Measurements from ENCODE around the gene ANKRD33B.
"Not testable (repeated sequence)": the region's sequence is repeated elsewhere in the genome, so short reads cannot be mapped to it uniquely, and the experiment has no call there.

The ANKRD33B gene

GRCh38 chr5:10563945-10564837, at the start of gene ANKRD33B:
TSS of gene ANKRD33B (plus strand) at chr5:10564070. CDS start at chr5:10564468, 398 bp downstream.
- H3K4me3 ChIP-seq (ENCODE audit: low read depth, low read length): peak within 1 kb of the TSS; percentile 75

DNA sequence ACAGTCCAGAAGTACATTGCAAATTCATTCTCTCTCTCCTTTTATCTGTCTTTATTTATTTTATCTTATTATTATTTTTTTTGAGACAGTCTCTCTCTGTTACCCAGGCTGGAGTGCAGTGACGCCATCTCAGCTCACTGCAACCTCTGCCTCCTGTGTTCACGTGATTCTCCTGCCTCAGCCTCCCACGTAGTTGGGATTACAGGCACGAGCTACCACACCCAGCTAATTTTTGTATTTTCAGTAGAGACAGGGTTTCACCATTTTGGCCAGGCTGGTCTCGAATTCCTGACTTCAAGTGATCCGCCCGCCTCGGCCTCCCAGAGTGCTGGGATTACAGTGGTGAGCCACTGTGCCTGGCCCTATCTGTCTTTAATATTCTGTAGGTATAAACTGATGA, 49.3 kb upstream of the ANKRD33B start:
- not testable (repeated sequence) for H3K4me3 ChIP-seq (ENCODE audit: low read depth, low read length)

DNA sequence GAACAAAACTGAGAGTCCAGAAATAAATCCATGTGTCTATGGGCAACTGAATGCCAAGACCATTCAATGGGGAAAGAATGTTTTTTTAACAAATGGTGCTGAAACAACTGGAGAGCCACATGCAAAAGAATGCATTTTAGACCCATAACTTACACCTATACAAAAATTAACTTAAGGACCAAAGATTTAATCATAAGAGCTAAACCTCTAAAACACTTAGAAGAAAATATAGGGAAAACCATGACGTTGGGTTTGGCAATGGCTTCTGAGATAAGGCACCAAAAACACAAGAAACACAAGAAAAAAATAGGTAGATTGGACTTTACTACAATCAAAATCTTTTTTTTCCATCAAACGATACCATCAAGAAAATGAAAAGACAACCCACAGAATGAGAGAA, 48.4 kb upstream of the ANKRD33B start:
- no peak overlapping the region for H3K4me3 ChIP-seq (ENCODE audit: low read depth, low read length)

- no peak overlapping the region for H3K4me3 ChIP-seq (ENCODE audit: low read depth, low read length)
These were observed 45.5 kb upstream of the ANKRD33B start for GRCh38 chr5:10518347-10518746.

GRCh38 chr5:10519729-10520128, 44.1 kb upstream of the ANKRD33B start:
- no peak overlapping the region for H3K4me3 ChIP-seq (ENCODE audit: low read depth, low read length)

DNA sequence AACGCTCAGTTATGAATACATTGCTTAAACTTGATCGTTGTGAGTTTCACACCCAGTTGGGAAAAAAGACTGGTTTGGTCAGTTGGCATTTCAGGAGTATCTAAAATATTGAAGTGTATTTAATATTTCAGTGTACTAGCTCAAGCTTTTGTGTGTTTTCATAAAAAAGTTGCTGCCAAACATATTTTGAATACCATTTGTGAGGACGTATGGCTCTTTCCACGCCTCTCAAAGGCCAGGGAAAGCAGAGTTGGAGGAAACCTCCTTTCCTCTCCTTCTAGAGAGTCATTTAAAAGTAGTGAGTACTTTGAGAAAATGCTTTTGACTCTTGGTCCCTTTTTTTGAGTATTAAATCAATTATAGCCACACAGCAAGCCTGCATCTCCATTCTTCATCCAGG, 43.2 kb upstream of the ANKRD33B start:
- no peak overlapping the region for H3K4me3 ChIP-seq (ENCODE audit: low read depth, low read length)

GRCh38 chr5:10521466-10522223, 42.2 kb upstream of the ANKRD33B start:
- H3K4me3 ChIP-seq (ENCODE audit: low read depth, low read length): no peak overlapping the region

GRCh38 chr5:10522224-10522611, 41.7 kb upstream of the ANKRD33B start:
- H3K4me3 ChIP-seq (ENCODE audit: low read depth, low read length): no peak overlapping the region

GRCh38 chr5:10524376-10525123, 39.3 kb upstream of the ANKRD33B start:
- H3K4me3 ChIP-seq (ENCODE audit: low read depth, low read length): no peak overlapping the region

DNA sequence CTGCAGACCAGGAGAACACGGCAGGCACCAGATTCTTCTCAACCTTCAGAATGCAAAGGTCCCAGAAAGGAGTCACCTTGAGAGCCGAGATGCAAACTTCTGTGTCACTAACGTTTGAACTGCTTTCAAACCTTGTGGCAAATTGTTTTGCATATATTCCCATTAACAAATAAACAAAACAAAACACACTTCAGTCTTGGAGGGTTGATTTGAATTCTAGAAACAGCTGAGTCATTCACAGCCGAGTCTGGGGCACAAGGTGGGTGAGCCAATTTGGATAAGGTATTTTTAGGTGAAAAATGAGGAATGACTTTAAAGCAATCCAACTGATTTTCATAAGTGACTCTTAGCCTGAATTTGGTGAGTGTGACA, 38.8 kb upstream of the ANKRD33B start:
- no peak overlapping the region for H3K4me3 ChIP-seq (ENCODE audit: low read depth, low read length)

- H3K4me3 ChIP-seq (ENCODE audit: low read depth, low read length): no peak overlapping the region
These were observed 36.5 kb upstream of the ANKRD33B start for GRCh38 chr5:10527281-10527950.

DNA sequence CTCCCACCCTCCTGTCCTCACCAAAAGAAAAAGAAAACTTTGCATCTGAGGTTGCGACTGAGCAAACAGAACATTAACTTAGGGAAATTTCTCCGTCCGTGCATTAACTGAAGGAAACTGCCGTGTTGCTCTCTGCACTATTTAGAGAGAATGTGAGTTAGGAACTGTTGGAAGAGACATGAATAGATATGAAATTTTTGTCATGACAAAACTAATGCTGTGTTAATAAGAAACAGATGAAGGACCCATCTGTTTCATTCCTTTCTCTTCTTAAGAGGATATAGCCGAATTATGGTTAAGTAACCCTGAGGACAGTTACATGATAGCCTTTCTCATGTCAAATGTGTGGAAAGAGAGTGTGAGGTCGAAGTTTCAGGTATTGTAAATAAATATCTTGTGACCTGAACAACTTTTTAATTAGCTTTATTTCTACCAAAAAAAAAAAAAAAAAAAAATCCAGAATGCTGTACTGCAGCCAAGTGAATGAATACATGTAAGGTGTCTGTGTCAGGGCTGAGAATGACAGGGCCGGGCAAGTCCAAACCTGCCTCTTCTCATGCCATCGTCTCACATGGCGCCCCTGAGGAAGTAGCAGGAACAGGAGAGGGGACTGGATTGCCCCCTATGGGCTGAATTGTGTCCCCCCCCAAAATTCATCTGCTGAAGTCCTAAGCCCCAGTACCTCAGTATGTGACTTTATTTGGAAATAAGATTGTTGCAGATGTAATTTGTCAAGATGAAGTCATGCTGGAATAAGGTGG, 35.6 kb upstream of the ANKRD33B start:
- no peak overlapping the region for H3K4me3 ChIP-seq (ENCODE audit: low read depth, low read length)

DNA sequence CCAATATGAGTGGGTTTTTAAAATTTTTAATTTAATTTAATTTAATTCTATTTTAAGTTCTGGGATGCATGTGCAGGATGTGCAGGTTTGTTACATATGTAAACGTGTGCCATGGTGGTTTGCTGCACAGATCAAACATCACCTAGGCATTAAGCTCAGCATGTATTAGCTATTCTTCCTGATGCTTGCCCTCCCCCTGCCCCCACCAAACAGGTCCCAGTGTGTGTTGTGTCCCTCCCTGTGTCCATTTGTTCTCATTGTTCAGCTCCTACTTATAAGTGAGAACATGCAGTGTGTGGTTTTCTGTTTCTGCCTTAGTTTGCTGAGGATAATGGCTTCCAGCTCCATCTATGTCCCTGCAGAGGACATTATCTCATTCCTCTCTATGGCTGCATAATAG, 35.0 kb upstream of the ANKRD33B start:
- no peak overlapping the region for H3K4me3 ChIP-seq (ENCODE audit: low read depth, low read length)

DNA sequence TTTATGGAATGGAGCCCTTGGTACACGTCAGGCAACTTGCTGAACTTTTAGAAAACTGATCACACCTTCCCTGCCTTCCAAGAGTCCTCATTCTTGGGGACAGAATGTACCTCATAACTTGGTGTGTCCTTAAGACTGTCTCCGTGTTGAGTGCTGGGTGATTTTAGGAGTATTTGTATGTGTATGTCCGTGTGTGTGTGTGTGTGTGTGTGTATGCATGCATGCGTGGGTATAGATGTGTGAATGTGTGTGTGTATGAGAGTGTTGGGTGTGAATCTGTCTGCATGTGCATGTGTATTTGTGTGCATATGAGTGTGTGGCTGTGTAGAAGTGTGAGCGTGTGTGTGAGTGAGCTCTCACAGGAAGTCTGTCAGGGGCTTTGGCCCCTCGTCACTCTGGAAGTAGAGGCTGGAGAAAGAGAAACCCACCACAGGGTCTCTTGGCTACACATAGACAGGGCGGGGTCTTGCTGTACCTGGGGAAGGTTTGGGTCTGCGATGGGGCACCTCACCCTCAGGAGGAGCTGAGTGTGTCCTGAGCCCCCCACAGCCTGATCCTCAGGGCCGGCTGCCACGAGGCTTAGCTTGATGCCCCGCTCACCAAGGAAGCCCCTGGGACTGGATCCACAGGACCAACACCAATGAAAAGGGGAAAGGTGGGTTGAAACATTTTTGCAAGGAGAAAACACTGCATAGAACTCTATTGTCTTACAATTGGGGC, 33.1 kb upstream of the ANKRD33B start:
- H3K4me3 ChIP-seq (ENCODE audit: low read depth, low read length): no peak overlapping the region

GRCh38 chr5:10532421-10532820, 31.4 kb upstream of the ANKRD33B start:
- H3K4me3 ChIP-seq (ENCODE audit: low read depth, low read length): no peak overlapping the region

GRCh38 chr5:10533226-10533625, 30.6 kb upstream of the ANKRD33B start:
- no peak overlapping the region for H3K4me3 ChIP-seq (ENCODE audit: low read depth, low read length)

GRCh38 chr5:10534561-10535530, 29.0 kb upstream of the ANKRD33B start:
- no peak overlapping the region for H3K4me3 ChIP-seq (ENCODE audit: low read depth, low read length)

- H3K4me3 ChIP-seq (ENCODE audit: low read depth, low read length): no peak overlapping the region
These were observed 27.4 kb upstream of the ANKRD33B start for GRCh38 chr5:10536511-10536910.
